K562 (cell line): ENCODE data around the gene CYP4B1. TPM values are rescaled to one million over a fixed set of nuclear protein-coding genes. Genes with fewer than 3 reads are reported as not detected.

ENCODE experiments used
- ATAC-seq: fragments of 200-7000 bp; cut with Tn5 transposase; 3 replicates; pipeline ENCODE4 v1.9.1; 2020; ENCODE audit warnings: moderate library complexity
- BruUV-seq: library from RNA; stranded (reverse); fragments of 400-500 nt; replicated peaks from 2 replicates; lab custom pipeline; 2021; lab: Mats Ljungman, UMichigan
- CTCF ChIA-PET: fragments of 300-600 bp; formaldehyde crosslinking; extraction: SDS; loops from one replicate; lab custom pipeline; 2021; ENCODE audit warnings: low intra/inter-chr PET ratio; lab: Yijun Ruan, JAX
- POLR2A ChIA-PET: fragments of 300-600, 350-650 bp; sonication (Branson Sonifier 250); formaldehyde crosslinking; extraction: SDS; loops from one replicate; lab custom pipeline; 2021; ENCODE audit warnings: antibody characterized with exemption, inconsistent platforms; lab: Yijun Ruan, JAX
- DNase-seq, 4 experiments: peaks; one replicate each; pipeline versions ENCODE4 v3.0.0 to v3.0.0-alpha.2; 2011 to 2018; ENCODE audit warnings: low spot score in 3 of 4, mixed read lengths in 3 of 4; ENCODE audit errors: extremely low read depth in 1 of 4
- FAIRE-seq: peaks from 2 replicates; lab custom pipeline; 2011; peaks lifted over from hg19 to GRCh38; lab: Jason Lieb, UNC
- H2AFZ ChIP-seq: 2 replicates; pipeline ENCODE4 v1.6.0; 2011; ENCODE audit warnings: low read depth, low read length, control low read depth, inconsistent platforms
- H3K27ac ChIP-seq: fragments of 200-600 bp; 3 replicates; pipeline ENCODE4 v1.8.0; 2011; ENCODE audit warnings: low read depth, mild to moderate bottlenecking, control low read depth, inconsistent platforms, low read length, moderate library complexity, mixed read lengths; ENCODE audit errors: extremely low read depth
- H3K27me3 ChIP-seq, 2 experiments: fragments of 300-600 bp in 1 of 2; 2 replicates in 1 of 2; 3 replicates in 1 of 2; pipeline versions ENCODE4 v1.6.0 to v1.8.0; 2011; ENCODE audit warnings: inconsistent platforms in 2 of 2, low read length in 2 of 2, mild to moderate bottlenecking in 1 of 2, mixed read lengths in 1 of 2, moderate library complexity in 1 of 2; ENCODE audit not compliant: control insufficient read depth in 2 of 2, insufficient read depth in 2 of 2
- H3K36me3 ChIP-seq: fragments of 300-600 bp; 3 replicates; pipeline ENCODE4 v1.8.0; 2011; ENCODE audit warnings: mild to moderate bottlenecking, low read length, inconsistent platforms; ENCODE audit not compliant: control insufficient read depth, insufficient read depth
- H3K4me1 ChIP-seq, 2 experiments: fragments of 200-600 bp in 1 of 2; replicated peaks in 1 of 2; 2 replicates in 1 of 2; 3 replicates in 1 of 2; pipeline versions ENCODE4 v1.5.1 to v1.8.0; 2011; ENCODE audit warnings: inconsistent platforms in 2 of 2, low read length in 2 of 2, mild to moderate bottlenecking in 1 of 2, mixed read lengths in 1 of 2, moderate library complexity in 1 of 2; ENCODE audit not compliant: control insufficient read depth in 2 of 2, insufficient read depth in 2 of 2
- H3K4me2 ChIP-seq: 2 replicates; pipeline ENCODE4 v1.6.1; 2011; ENCODE audit warnings: low read length, control low read depth, inconsistent platforms, mixed read lengths; ENCODE audit not compliant: insufficient read depth
- H3K4me3 ChIP-seq: fragments of 200-600 bp; sonication (generic), shearing (Covaris generic); 2 replicates; pipeline ENCODE4 v1.5.1; 2016; ENCODE audit warnings: control low read depth, inconsistent platforms
- H3K79me2 ChIP-seq: fragments of 200-600 bp; 3 replicates; pipeline ENCODE4 v1.8.0; 2011; ENCODE audit warnings: low read length, inconsistent platforms; ENCODE audit not compliant: control insufficient read depth, insufficient read depth
- H3K9ac ChIP-seq, 2 experiments: 2 replicates each; pipeline versions ENCODE4 v1.6.0 to v1.6.1; 2011; ENCODE audit warnings: low read depth in 2 of 2, low read length in 2 of 2, control low read depth in 1 of 2, inconsistent platforms in 1 of 2, mild to moderate bottlenecking in 1 of 2, mixed read lengths in 1 of 2; ENCODE audit not compliant: insufficient read depth in 1 of 2
- H3K9me1 ChIP-seq: one replicate; pipeline ENCODE4 v1.6.0; 2011; ENCODE audit warnings: inconsistent platforms, mild to moderate bottlenecking, low read length, moderate library complexity; ENCODE audit not compliant: control insufficient read depth, insufficient read depth
- H3K9me3 ChIP-seq: replicated peaks from 2 replicates; pipeline ENCODE4 v1.5.1; 2011; ENCODE audit warnings: low read depth, low read length, inconsistent platforms; ENCODE audit not compliant: control insufficient read depth, insufficient read depth
- H4K20me1 ChIP-seq: replicated peaks from 2 replicates; pipeline ENCODE4 v1.6.1; 2011; ENCODE audit warnings: low read length, inconsistent platforms, mixed read lengths; ENCODE audit not compliant: control insufficient read depth, insufficient read depth
- NRF1 ChIP-seq, 2 experiments: fragments of 450-650 bp; IDR thresholded peaks in 1 of 2; conservative IDR thresholded peaks in 1 of 2; 2 replicates each; pipeline ENCODE4 v1.6.1; 2014; ENCODE audit warnings: mild to moderate bottlenecking in 2 of 2
- SIX5 ChIP-seq, 2 experiments: IDR thresholded peaks; 2 replicates each; pipeline ENCODE4 v1.6.1; 2011; ENCODE audit warnings: low read length in 2 of 2, borderline replicate concordance in 1 of 2, low read depth in 1 of 2, mild to moderate bottlenecking in 1 of 2, moderate library complexity in 1 of 2; ENCODE audit not compliant: insufficient read depth in 1 of 2
- YY1 ChIP-seq, 3 experiments: IDR thresholded peaks; 2 replicates each; pipeline ENCODE4 v1.6.1; 2011; ENCODE audit warnings: low read length in 2 of 3, mild to moderate bottlenecking in 2 of 3, moderate library complexity in 2 of 3, borderline replicate concordance in 1 of 3, control low read depth in 1 of 3, low read depth in 1 of 3; ENCODE audit not compliant: insufficient read depth in 3 of 3, insufficient replicate concordance in 2 of 3, control insufficient read depth in 1 of 3, insufficient read length in 1 of 3; ENCODE audit errors: extremely low read depth in 1 of 3
- ZBTB33 ChIP-seq: sonication (generic); formaldehyde crosslinking; IDR thresholded peaks from 2 replicates; pipeline ENCODE4 v1.8.1; 2023; ENCODE audit warnings: mild to moderate bottlenecking, missing genetic modification reagents
- ZZZ3 ChIP-seq: fragments of 450-650 bp; IDR thresholded peaks from 2 replicates; pipeline ENCODE4 v1.6.1; 2016; ENCODE audit warnings: antibody characterized with exemption, mild to moderate bottlenecking, moderate library complexity
- WGBS: fragments of 100-300 bp; shearing (Covaris generic); methylation state at CpG from one replicate; pipeline ENCODE4 v1.1.6; 2016; ENCODE audit warnings: low coverage, mixed read lengths; ENCODE audit not compliant: insufficient coverage; ENCODE audit errors: missing lambda C conversion rate; 5-methylcytosine and 5-hydroxymethylcytosine counted together
- in situ Hi-C: fragments of 300-500 bp; cut with MboI; formaldehyde crosslinking; loops from 4 replicates; pipeline ENCODE4 v1.15.0; 2018; ENCODE audit warnings: inconsistent platforms, mixed read lengths
- intact Hi-C: fragments of 100-400 bp; cut with micrococcal nuclease; formaldehyde crosslinking; loops from 2 replicates; pipeline ENCODE4 v1.14.2; 2022
- polyA plus RNA-seq, 8 experiments: library from polyadenylated mRNA; depleted of rRNA in 4 of 8; stranded (reverse) in 5 of 8; unstranded in 3 of 8; fragments of >200 nt; fragmentation: Nextera tagmentation in 2 of 8; fragmentation: Illumina TruSeq in 1 of 8; extraction: Ambion mirVana in 2 of 8; extraction: Trizol in 1 of 8; gene quantifications; 2 replicates each; pipeline versions ENCODE4 v1.2.1 to v1.2.3, GENCODE V29; 2011 to 2014; ENCODE audit warnings: inconsistent platforms in 1 of 8, missing spikeins in 1 of 8
- total RNA-seq, 7 experiments: library from RNA; depleted of rRNA in 6 of 7; stranded (reverse); fragments of >200 nt in 6 of 7; fragmentation: Illumina TruSeq in 2 of 7; extraction: Trizol in 2 of 7; gene quantifications; 2 replicates each; pipeline versions ENCODE4 v1.2.1 to v1.2.3, GENCODE V29; 2011 to 2021; ENCODE audit warnings: low replicate concordance in 1 of 7
- TF ChIP-seq, protein P1 (sequence below), 3 experiments: IDR thresholded peaks in 2 of 3; conservative IDR thresholded peaks in 1 of 3; 2 replicates each; pipeline ENCODE4 v1.5.1; 2011 to 2012; ENCODE audit warnings: low read length in 3 of 3, mild to moderate bottlenecking in 3 of 3, control low read depth in 2 of 3, improper control_type of control experiment in 1 of 3, inconsistent platforms in 1 of 3, low read depth in 1 of 3, mixed read lengths in 1 of 3, moderate library complexity in 1 of 3; ENCODE audit not compliant: insufficient read depth in 2 of 3
- TF ChIP-seq, protein P2 (sequence below): sonication (generic); formaldehyde crosslinking; IDR thresholded peaks from 2 replicates; pipeline ENCODE4 v1.8.0; 2022; ENCODE audit warnings: mild to moderate bottlenecking, missing genetic modification reagents

The CYP4B1 gene
- total and polyA plus RNA-seq, 9 of the 15 experiments (the other 6 are each of a cell fraction or from before 2014, with no cell fraction given), result 0.69 TPM; not detected in 8

- H3K27ac ChIP-seq, result no peak overlapping the region
- no peaks in the 10 kb centered on the region for H4K20me1 ChIP-seq
- no peaks in the 10 kb centered on the region for H3K36me3 ChIP-seq
- ChIA-PET CTCF (no interaction called here), POLR2A (interaction anchor here (0.6 kb wide), 1 partner anchor 143 kb away, joined by 3 read pairs; no protein-coding TSS in a partner anchor)
- H2AFZ ChIP-seq, result no peak overlapping the region
- no peak overlapping the region for H3K4me2 ChIP-seq
- ATAC-seq, result no peak; the same call in 2 of the 3 replicates
- no peak for FAIRE-seq
- WGBS, result 0% methylated on average over 3 of the region's 3 CpGs
- intact Hi-C loops (no loop called here), in situ Hi-C loops (no loop called here)
- no peaks in the 10 kb centered on the region for H3K9me3 ChIP-seq
- H3K9me1 ChIP-seq, result no peaks in the 10 kb centered on the region
- H3K9ac ChIP-seq, result no peak overlapping the region
- TF ChIP-seq, protein P1, sequence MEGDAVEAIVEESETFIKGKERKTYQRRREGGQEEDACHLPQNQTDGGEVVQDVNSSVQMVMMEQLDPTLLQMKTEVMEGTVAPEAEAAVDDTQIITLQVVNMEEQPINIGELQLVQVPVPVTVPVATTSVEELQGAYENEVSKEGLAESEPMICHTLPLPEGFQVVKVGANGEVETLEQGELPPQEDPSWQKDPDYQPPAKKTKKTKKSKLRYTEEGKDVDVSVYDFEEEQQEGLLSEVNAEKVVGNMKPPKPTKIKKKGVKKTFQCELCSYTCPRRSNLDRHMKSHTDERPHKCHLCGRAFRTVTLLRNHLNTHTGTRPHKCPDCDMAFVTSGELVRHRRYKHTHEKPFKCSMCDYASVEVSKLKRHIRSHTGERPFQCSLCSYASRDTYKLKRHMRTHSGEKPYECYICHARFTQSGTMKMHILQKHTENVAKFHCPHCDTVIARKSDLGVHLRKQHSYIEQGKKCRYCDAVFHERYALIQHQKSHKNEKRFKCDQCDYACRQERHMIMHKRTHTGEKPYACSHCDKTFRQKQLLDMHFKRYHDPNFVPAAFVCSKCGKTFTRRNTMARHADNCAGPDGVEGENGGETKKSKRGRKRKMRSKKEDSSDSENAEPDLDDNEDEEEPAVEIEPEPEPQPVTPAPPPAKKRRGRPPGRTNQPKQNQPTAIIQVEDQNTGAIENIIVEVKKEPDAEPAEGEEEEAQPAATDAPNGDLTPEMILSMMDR (IDR thresholded peaks at IDR 0.05 in 2 of 3, conservative IDR thresholded peaks at IDR 0.05 in 1 of 3; ENCODE audit: insufficient read depth in 2 of 3, low read depth in 1 of 3, low read length in 3 of 3), result 0 out of 6 replicates have a peak, but pooled peaks of 1 of the 3 experiments have one; percentile 7
- no peak for TF ChIP-seq ZZZ3
- no TSS peak for BruUV-seq
- no peak for DNase-seq
- no peaks in the 10 kb centered on the region for H3K79me2 ChIP-seq
- H3K4me1 ChIP-seq, result no peaks in the 10 kb centered on the region
- no peaks in the 10 kb centered on the region for H3K27me3 ChIP-seq
- no peak overlapping the region for H3K4me3 ChIP-seq
Observed at GRCh38 chr1:46822248-46822826, 23.5 kb downstream of the CYP4B1 start.

- H3K27ac ChIP-seq, result no peak overlapping the region
- POLR2A ChIA-PET, result interaction anchor here (0.6 to 0.8 kb wide), 3 partner anchors 9 to 142 kb away, joined by 3 read pairs; no protein-coding TSS in a partner anchor
- CTCF ChIA-PET, result no interaction called here
- no peaks in the 10 kb centered on the region for H3K9me3 ChIP-seq
- H3K9ac ChIP-seq, result no peak overlapping the region
- WGBS, result 0% methylated on average over 2 of the region's 2 CpGs
- no peak for FAIRE-seq
- in situ Hi-C loops, result no loop called here
- intact Hi-C loops, result no loop called here
- H3K4me2 ChIP-seq, result no peak overlapping the region
- no peak for DNase-seq
- BruUV-seq, result no TSS peak
- no peak overlapping the region for H2AFZ ChIP-seq
- H3K9me1 ChIP-seq, result no peaks in the 10 kb centered on the region
- no peaks in the 10 kb centered on the region for H3K27me3 ChIP-seq
- no peaks in the 10 kb centered on the region for H3K4me1 ChIP-seq
- H4K20me1 ChIP-seq, result no peaks in the 10 kb centered on the region
- no peaks in the 10 kb centered on the region for H3K79me2 ChIP-seq
- no peak overlapping the region for H3K4me3 ChIP-seq
- ATAC-seq, result no peak
- H3K36me3 ChIP-seq, result no peaks in the 10 kb centered on the region
- TF ChIP-seq NRF1 (conservative IDR thresholded peaks at IDR 0.05 in 1 of 2, IDR thresholded peaks at IDR 0.05 in 1 of 2) (no peak), YY1 (IDR thresholded peaks at IDR 0.05; ENCODE audit: borderline replicate concordance in 1 of 3, control insufficient read depth in 1 of 3, extremely low read depth in 1 of 3, insufficient read depth in 3 of 3, insufficient read length in 1 of 3, insufficient replicate concordance in 2 of 3, low read depth in 1 of 3, low read length in 2 of 3) (no peak), SIX5 (IDR thresholded peaks at IDR 0.05; ENCODE audit: borderline replicate concordance in 1 of 2, insufficient read depth in 1 of 2, low read depth in 1 of 2, low read length in 2 of 2) (no peak), ZBTB33 (CRISPR knock-in tag) (no peak)
- TF ChIP-seq, protein P2, sequence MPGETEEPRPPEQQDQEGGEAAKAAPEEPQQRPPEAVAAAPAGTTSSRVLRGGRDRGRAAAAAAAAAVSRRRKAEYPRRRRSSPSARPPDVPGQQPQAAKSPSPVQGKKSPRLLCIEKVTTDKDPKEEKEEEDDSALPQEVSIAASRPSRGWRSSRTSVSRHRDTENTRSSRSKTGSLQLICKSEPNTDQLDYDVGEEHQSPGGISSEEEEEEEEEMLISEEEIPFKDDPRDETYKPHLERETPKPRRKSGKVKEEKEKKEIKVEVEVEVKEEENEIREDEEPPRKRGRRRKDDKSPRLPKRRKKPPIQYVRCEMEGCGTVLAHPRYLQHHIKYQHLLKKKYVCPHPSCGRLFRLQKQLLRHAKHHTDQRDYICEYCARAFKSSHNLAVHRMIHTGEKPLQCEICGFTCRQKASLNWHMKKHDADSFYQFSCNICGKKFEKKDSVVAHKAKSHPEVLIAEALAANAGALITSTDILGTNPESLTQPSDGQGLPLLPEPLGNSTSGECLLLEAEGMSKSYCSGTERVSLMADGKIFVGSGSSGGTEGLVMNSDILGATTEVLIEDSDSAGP, result no peak
Observed at GRCh38 chr1:46823151-46823550, 24.3 kb downstream of the CYP4B1 start.
